ENCODE results near the gene ZNF518A.

GRCh38 chr10:96129387-96130325 is at the start of gene ZNF518A:
- TF ChIP-seq CTCF (IDR thresholded peaks at IDR 0.05) = no peak
- peak; percentile 93 for TF ChIP-seq POLR2AphosphoS5 (IDR thresholded peaks at IDR 0.05)
- TF ChIP-seq POLR2A (IDR thresholded peaks at IDR 0.05) = peak in 1 of 2 donors; percentile 24
